Measurements from ENCODE around the gene CCDC142.

- TF ChIP-seq ESRRG (CRISPR knock-in tag; IDR thresholded peaks at IDR 0.05) (no peak), POU6F1 (CRISPR knock-in tag; IDR thresholded peaks at IDR 0.05; ENCODE audit: borderline replicate concordance, low read depth) (no peak), ZNF565 (CRISPR knock-in tag; conservative IDR thresholded peaks at IDR 0.05; ENCODE audit: low read depth) (no peak), ZFP30 (CRISPR knock-in tag; IDR thresholded peaks at IDR 0.05) (no peak), ZC3H10 (CRISPR knock-in tag; IDR thresholded peaks at IDR 0.05) (no peak), ZNF8 (CRISPR knock-in tag; IDR thresholded peaks at IDR 0.05) (no peak), CSDC2 (CRISPR knock-in tag; IDR thresholded peaks at IDR 0.05) (no peak), PPARA (CRISPR knock-in tag; IDR thresholded peaks at IDR 0.05; ENCODE audit: borderline replicate concordance) (no peak), CREB5 (CRISPR knock-in tag; IDR thresholded peaks at IDR 0.05; ENCODE audit: low read depth) (no peak), TCF4 (CRISPR knock-in tag; IDR thresholded peaks at IDR 0.05; ENCODE audit: borderline replicate concordance) (no peak), ARNTL (CRISPR knock-in tag; IDR thresholded peaks at IDR 0.05; ENCODE audit: borderline replicate concordance, low read depth) (no peak), RARB (CRISPR knock-in tag; IDR thresholded peaks at IDR 0.05) (no peak), SNAI2 (CRISPR knock-in tag; IDR thresholded peaks at IDR 0.05) (no peak)
Observed at GRCh38 chr2:74502720-74503505, 20.1 kb upstream of the CCDC142 start.
